WTC11 (cell line): Measurements from ENCODE around the gene PCSK9. TPM values are rescaled to one million over a fixed set of nuclear protein-coding genes. Genes with fewer than 3 reads are reported as not detected.
"Not testable (repeated sequence)": the region's sequence is repeated elsewhere in the genome, so short reads cannot be mapped to it uniquely, and the experiment has no call there.

ENCODE experiments used
- ATAC-seq: fragments of 200-7000 bp; cut with Tn5 transposase; 2 replicates; pipeline ENCODE4 v1.10.0; 2021; ENCODE audit warnings: mild to moderate bottlenecking, moderate library complexity
- CTCF ChIA-PET: fragments of 300-600 bp; sonication (Branson Sonifier 250); formaldehyde crosslinking; loops from one replicate; lab custom pipeline; 2021; ENCODE audit warnings: antibody characterized with exemption; lab: Charles Lee
- POLR2A ChIA-PET: fragments of 350-600 bp; sonication (Branson Sonifier 250); formaldehyde crosslinking; loops from one replicate; lab custom pipeline; 2021; ENCODE audit warnings: antibody characterized with exemption; lab: Charles Lee
- DNase-seq: peaks from one replicate; pipeline ENCODE4 v3.0.0; 2021; ENCODE audit warnings: low spot score
- H3K27ac Mint-ChIP-seq: 2 replicates; pipeline ENCODE4 v1.8.0; 2021; ENCODE audit warnings: mixed read lengths
- H3K27me3 Mint-ChIP-seq: 2 replicates; pipeline ENCODE4 v1.8.0; 2021; ENCODE audit warnings: low read depth, mild to moderate bottlenecking, moderate library complexity, mixed read lengths
- H3K36me3 Mint-ChIP-seq: 2 replicates; pipeline ENCODE4 v1.8.0; 2021; ENCODE audit warnings: mixed read lengths
- H3K4me1 Mint-ChIP-seq: 2 replicates; pipeline ENCODE4 v1.8.0; 2022; ENCODE audit warnings: mixed read lengths
- H3K4me3 Mint-ChIP-seq: 2 replicates; pipeline ENCODE4 v1.8.0; 2021; ENCODE audit warnings: mild to moderate bottlenecking, moderate library complexity, mixed read lengths
- H3K9me3 Mint-ChIP-seq: 2 replicates; pipeline ENCODE4 v1.8.0; 2021; ENCODE audit warnings: mixed read lengths
- ATF6 ChIP-seq: sonication (generic); formaldehyde crosslinking; IDR thresholded peaks from 2 replicates; pipeline ENCODE4 v1.8.1; 2023; ENCODE audit warnings: mild to moderate bottlenecking, missing genetic modification reagents
- EMX1 ChIP-seq: fragments of 250-450 bp; sonication (Bioruptor Pico); IDR thresholded peaks from 2 replicates; pipeline ENCODE4 v1.8.0; 2021; ENCODE audit warnings: mild to moderate bottlenecking
- ETV6 ChIP-seq: sonication (generic); formaldehyde crosslinking; IDR thresholded peaks from 2 replicates; pipeline ENCODE4 v1.8.1; 2022; ENCODE audit warnings: mild to moderate bottlenecking, missing genetic modification reagents
- IRF1 ChIP-seq: sonication (generic); formaldehyde crosslinking; IDR thresholded peaks from 2 replicates; pipeline ENCODE4 v1.8.0; 2023; ENCODE audit warnings: missing genetic modification reagents
- KAT7 ChIP-seq: sonication (generic); formaldehyde crosslinking; IDR thresholded peaks from 2 replicates; pipeline ENCODE4 v1.8.1; 2023; ENCODE audit warnings: missing genetic modification reagents, mild to moderate bottlenecking, borderline replicate concordance
- MLX ChIP-seq: sonication (generic); formaldehyde crosslinking; IDR thresholded peaks from 2 replicates; pipeline ENCODE4 v1.8.1; 2023; ENCODE audit warnings: mild to moderate bottlenecking, missing genetic modification reagents, moderate library complexity
- MXD4 ChIP-seq: fragments of 250-450 bp; sonication (Bioruptor Pico); IDR thresholded peaks from 2 replicates; pipeline ENCODE4 v1.8.0; 2021; ENCODE audit warnings: mild to moderate bottlenecking, moderate library complexity, borderline replicate concordance
- NR3C1 ChIP-seq: sonication (generic); formaldehyde crosslinking; conservative IDR thresholded peaks from 2 replicates; pipeline ENCODE4 v1.8.1; 2023; ENCODE audit warnings: low read depth, mild to moderate bottlenecking, missing genetic modification reagents
- PRDM15 ChIP-seq: sonication (generic); formaldehyde crosslinking; IDR thresholded peaks from 2 replicates; pipeline ENCODE4 v1.8.0; 2022; ENCODE audit warnings: missing genetic modification reagents
- PRRX2 ChIP-seq: fragments of 250-450 bp; sonication (Bioruptor Pico); IDR thresholded peaks from 2 replicates; pipeline ENCODE4 v1.8.0; 2021; ENCODE audit warnings: mild to moderate bottlenecking
- SOX15 ChIP-seq: fragments of 250-450 bp; sonication (Bioruptor Pico); IDR thresholded peaks from 2 replicates; pipeline ENCODE4 v1.9.0; 2021; ENCODE audit warnings: mild to moderate bottlenecking
- STAT6 ChIP-seq: sonication (generic); formaldehyde crosslinking; conservative IDR thresholded peaks from 2 replicates; pipeline ENCODE4 v1.8.1; 2023; ENCODE audit warnings: mild to moderate bottlenecking, low read depth, missing genetic modification reagents, moderate library complexity
- ZMAT4 ChIP-seq: fragments of 250-450 bp; sonication (Bioruptor Pico); IDR thresholded peaks from 2 replicates; pipeline ENCODE4 v1.9.0; 2021; ENCODE audit warnings: mild to moderate bottlenecking
- ZNF232 ChIP-seq: sonication (generic); formaldehyde crosslinking; IDR thresholded peaks from 2 replicates; pipeline ENCODE4 v1.8.0; 2022; ENCODE audit warnings: mild to moderate bottlenecking, missing genetic modification reagents
- ZNF317 ChIP-seq: sonication (generic); formaldehyde crosslinking; IDR thresholded peaks from 2 replicates; pipeline ENCODE4 v1.8.1; 2023; ENCODE audit warnings: low read depth, mild to moderate bottlenecking, moderate library complexity, missing genetic modification reagents, borderline replicate concordance
- ZNF416 ChIP-seq: fragments of 250-450 bp; sonication (Bioruptor Pico); IDR thresholded peaks from 2 replicates; pipeline ENCODE4 v1.9.0; 2021; ENCODE audit warnings: mild to moderate bottlenecking, inconsistent platforms
- total RNA-seq: library from RNA; stranded (reverse); gene quantifications from 3 replicates; pipeline ENCODE4 v1.2.3, GENCODE V29; 2021

The PCSK9 gene
- total RNA-seq, 1 experiment from 2014 or later, result 73.2 TPM

GRCh38 chr1:55021942-55022546, 17.3 kb upstream of the PCSK9 start (continued):
- TF ChIP-seq IRF1 (CRISPR knock-in tag), result no peak
- 0 out of 2 replicates have a peak, but pooled peaks have one; percentile 12 for TF ChIP-seq PRRX2 (CRISPR knock-in tag)
- TF ChIP-seq MXD4 (CRISPR knock-in tag), result no peak
- TF ChIP-seq ETV6 (CRISPR knock-in tag), result 0 out of 2 replicates have a peak, but pooled peaks have one; percentile 38
- TF ChIP-seq STAT6 (CRISPR knock-in tag), result no peak
- TF ChIP-seq, all 79 proteins: peak for 12

GRCh38 chr1:55024163-55024562, 15.2 kb upstream of the PCSK9 start:
- peaks cover 23% of the 10 kb centered on the region for H3K9me3 Mint-ChIP-seq
- DNase-seq, POLR2A ChIA-PET, CTCF ChIA-PET, H3K4me3 Mint-ChIP-seq, ATAC-seq, H3K27me3 Mint-ChIP-seq, H3K27ac Mint-ChIP-seq: not testable (repeated sequence)
- TF ChIP-seq PRDM15 (CRISPR knock-in tag), result peak; percentile 31; the same call in 1 of the 2 replicates
- H3K36me3 Mint-ChIP-seq, result peaks cover 22% of the 10 kb centered on the region
- peaks cover 58% of the 10 kb centered on the region for H3K4me1 Mint-ChIP-seq

- ATAC-seq, CTCF ChIA-PET, H3K27ac Mint-ChIP-seq, POLR2A ChIA-PET, DNase-seq, H3K4me3 Mint-ChIP-seq: not testable (repeated sequence)
- Mint-ChIP-seq H3K36me3 (peaks cover 29% of the 10 kb centered on the region), H3K27me3 (peaks cover 13% of the 10 kb centered on the region), H3K9me3 (peaks cover 36% of the 10 kb centered on the region), H3K4me1 (peaks cover 57% of the 10 kb centered on the region)
These were observed 12.7 kb upstream of the PCSK9 start for GRCh38 chr1:55026682-55027081.

GRCh38 chr1:55031098-55031497, 8.2 kb upstream of the PCSK9 start:
- CTCF ChIA-PET, result interaction anchor here (5.7 kb wide), 1 partner anchor 9 kb away, joined by 56 read pairs; no protein-coding TSS in a partner anchor
- H3K36me3 Mint-ChIP-seq, H3K27ac Mint-ChIP-seq, H3K4me3 Mint-ChIP-seq, H3K27me3 Mint-ChIP-seq, POLR2A ChIA-PET, ATAC-seq, DNase-seq: not testable (repeated sequence)
- Mint-ChIP-seq H3K4me1 (peaks cover 37% of the 10 kb centered on the region), H3K9me3 (peaks cover 13% of the 10 kb centered on the region)

- POLR2A ChIA-PET, result no interaction called here
- H3K9me3 Mint-ChIP-seq, result peaks cover 13% of the 10 kb centered on the region
- ATAC-seq, result no peak
These were observed 6.1 kb upstream of the PCSK9 start for GRCh38 chr1:55033265-55033614.

More at GRCh38 chr1:55033265-55033614, 6.1 kb upstream of the PCSK9 start:
- DNase-seq, result no peak
- CTCF ChIA-PET, result interaction anchor here (1.5 to 5.7 kb wide), 4 partner anchors 11 to 88 kb away, joined by 5 to 56 read pairs (median 11); no protein-coding TSS in a partner anchor
- TF ChIP-seq KAT7 (CRISPR knock-in tag), result no peak
- no peak for TF ChIP-seq NR3C1
- TF ChIP-seq SOX15 (CRISPR knock-in tag), result no peak
- no peak for TF ChIP-seq MLX (CRISPR knock-in tag)
- no peak for TF ChIP-seq ZNF416 (CRISPR knock-in tag)
- TF ChIP-seq ZMAT4, result no peak
- TF ChIP-seq ATF6 (CRISPR knock-in tag), result no peak
- TF ChIP-seq ZNF317 (CRISPR knock-in tag), result no peak
- TF ChIP-seq ZNF232 (CRISPR knock-in tag), result no peak
- no peak for TF ChIP-seq EMX1
- Mint-ChIP-seq H3K4me1 (peaks cover 27% of the 10 kb centered on the region), H3K27me3 (peaks cover 26% of the 10 kb centered on the region), H3K4me3 (no peak overlapping the region), H3K27ac (no peak overlapping the region), H3K36me3 (peaks cover 9% of the 10 kb centered on the region)
